ENCODE measurements around the gene C2CD4D. TPM values are rescaled to one million over a fixed set of nuclear protein-coding genes. Genes with fewer than 3 reads are reported as not detected.

The C2CD4D gene
- total RNA-seq, 1 donor from 2014 or later, result not detected

DNA sequence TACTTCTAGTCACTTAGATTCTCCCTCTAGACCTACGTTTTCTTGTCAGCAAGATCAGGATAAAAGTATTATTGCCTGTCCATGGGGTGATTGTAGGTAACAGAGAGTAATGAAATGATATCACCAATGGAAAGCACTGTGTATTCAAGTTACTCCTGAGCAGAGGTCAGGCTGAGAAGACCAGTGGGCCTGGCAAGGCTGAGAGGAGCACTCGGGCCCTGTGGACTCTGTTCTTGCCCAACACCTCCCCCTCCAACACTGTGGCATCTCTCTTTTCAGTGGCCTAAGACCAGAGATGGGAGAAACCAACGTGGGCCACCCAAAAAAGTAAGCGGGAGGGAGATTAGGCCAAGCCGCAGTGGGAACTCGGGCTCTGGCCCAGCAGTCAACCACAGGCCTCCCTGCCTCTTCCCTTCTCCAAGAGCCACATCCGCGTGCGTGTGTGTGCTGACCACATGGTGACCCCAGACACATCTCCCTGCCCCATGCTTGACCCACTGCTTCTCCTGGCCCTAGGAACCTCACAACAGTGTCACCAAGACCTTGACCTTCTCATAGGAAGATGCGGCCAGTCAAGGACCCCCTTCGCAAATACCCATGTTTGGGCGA is 20.3 kb downstream of the C2CD4D start:
- H3K36me3 Mint-ChIP-seq, result no peaks in the 10 kb centered on the region

DNA sequence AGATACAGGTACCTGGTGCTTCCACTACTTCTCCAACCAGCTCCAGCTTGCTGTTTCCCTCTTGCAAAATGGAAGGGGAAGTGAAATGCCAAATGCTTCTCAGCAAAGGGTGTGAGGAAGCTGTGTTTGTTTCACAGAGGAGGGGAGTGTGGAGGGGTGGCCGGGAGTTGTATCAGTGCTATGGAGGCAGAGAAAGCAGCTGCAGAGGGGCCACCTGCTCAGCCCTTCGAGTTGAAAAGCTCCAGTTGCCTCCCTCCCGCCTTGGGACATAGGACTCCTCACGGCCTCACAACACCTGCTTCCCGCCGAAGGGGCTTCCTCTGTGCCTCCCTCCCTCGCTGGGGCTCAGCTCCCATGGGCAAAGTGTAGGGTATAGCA is 22.3 kb downstream of the C2CD4D start:
- Mint-ChIP-seq H3K27ac (no peak overlapping the region), H3K4me3 (no peak overlapping the region), H3K36me3 (no peaks in the 10 kb centered on the region), H3K9me3 (peaks cover 2% of the 10 kb centered on the region), H3K4me1 (peaks cover 2% of the 10 kb centered on the region), H3K27me3 (ENCODE audit: insufficient read depth, low read depth) (peaks cover 10% of the 10 kb centered on the region)
- no peak overlapping the region for H2AFZ ChIP-seq (replicated peaks)
- H3K27me3 ChIP-seq, result no peaks in the 10 kb centered on the region
- no peaks in the 10 kb centered on the region for H3K36me3 ChIP-seq
- H3K4me1 ChIP-seq, result no peaks in the 10 kb centered on the region
- DNase-seq (ENCODE audit: low spot score), result no peak
- no peak overlapping the region for H3K27ac ChIP-seq
- no peak overlapping the region for H3K4me2 ChIP-seq
- H3K79me2 ChIP-seq (ENCODE audit: low read depth), result no peaks in the 10 kb centered on the region
- no peak overlapping the region for H3K9ac ChIP-seq
- TF ChIP-seq EZH2 (IDR thresholded peaks at IDR 0.05) (no peak), EZH2phosphoT487 (IDR thresholded peaks at IDR 0.05) (no peak)
- TF ChIP-seq, protein P1, sequence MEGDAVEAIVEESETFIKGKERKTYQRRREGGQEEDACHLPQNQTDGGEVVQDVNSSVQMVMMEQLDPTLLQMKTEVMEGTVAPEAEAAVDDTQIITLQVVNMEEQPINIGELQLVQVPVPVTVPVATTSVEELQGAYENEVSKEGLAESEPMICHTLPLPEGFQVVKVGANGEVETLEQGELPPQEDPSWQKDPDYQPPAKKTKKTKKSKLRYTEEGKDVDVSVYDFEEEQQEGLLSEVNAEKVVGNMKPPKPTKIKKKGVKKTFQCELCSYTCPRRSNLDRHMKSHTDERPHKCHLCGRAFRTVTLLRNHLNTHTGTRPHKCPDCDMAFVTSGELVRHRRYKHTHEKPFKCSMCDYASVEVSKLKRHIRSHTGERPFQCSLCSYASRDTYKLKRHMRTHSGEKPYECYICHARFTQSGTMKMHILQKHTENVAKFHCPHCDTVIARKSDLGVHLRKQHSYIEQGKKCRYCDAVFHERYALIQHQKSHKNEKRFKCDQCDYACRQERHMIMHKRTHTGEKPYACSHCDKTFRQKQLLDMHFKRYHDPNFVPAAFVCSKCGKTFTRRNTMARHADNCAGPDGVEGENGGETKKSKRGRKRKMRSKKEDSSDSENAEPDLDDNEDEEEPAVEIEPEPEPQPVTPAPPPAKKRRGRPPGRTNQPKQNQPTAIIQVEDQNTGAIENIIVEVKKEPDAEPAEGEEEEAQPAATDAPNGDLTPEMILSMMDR (IDR thresholded peaks at IDR 0.05), result no peak
- no peak overlapping the region for H3K4me3 ChIP-seq
- H3K9me3 ChIP-seq (ENCODE audit: low read depth), result no peaks in the 10 kb centered on the region
- no peaks in the 10 kb centered on the region for H4K20me1 ChIP-seq (ENCODE audit: low read depth)
- no peaks in the 10 kb centered on the region for H3F3A ChIP-seq (ENCODE audit: low read depth)

More for the DNA sequence above, 20.3 kb downstream of the C2CD4D start:
- no peaks in the 10 kb centered on the region for H3K9me3 ChIP-seq (ENCODE audit: low read depth)
- no peaks in the 10 kb centered on the region for H3K4me1 ChIP-seq
- H3K36me3 ChIP-seq, result no peaks in the 10 kb centered on the region
- H3K27me3 ChIP-seq, result no peaks in the 10 kb centered on the region
- no peak overlapping the region for H3K4me2 ChIP-seq
- Mint-ChIP-seq H3K27ac (no peak overlapping the region), H3K9me3 (peaks cover 2% of the 10 kb centered on the region), H3K4me1 (peaks cover 2% of the 10 kb centered on the region), H3K4me3 (no peak overlapping the region), H3K27me3 (ENCODE audit: insufficient read depth, low read depth) (peaks cover 10% of the 10 kb centered on the region)
- no peaks in the 10 kb centered on the region for H3F3A ChIP-seq (ENCODE audit: low read depth)
- H3K79me2 ChIP-seq (ENCODE audit: low read depth), result no peaks in the 10 kb centered on the region
- no peak for DNase-seq (ENCODE audit: low spot score)
- no peak overlapping the region for H2AFZ ChIP-seq (replicated peaks)
- TF ChIP-seq, protein P1 (IDR thresholded peaks at IDR 0.05), result no peak
- TF ChIP-seq EZH2 (IDR thresholded peaks at IDR 0.05) (no peak), EZH2phosphoT487 (IDR thresholded peaks at IDR 0.05) (no peak)
- no peak overlapping the region for H3K9ac ChIP-seq
- H4K20me1 ChIP-seq (ENCODE audit: low read depth), result no peaks in the 10 kb centered on the region
- no peak overlapping the region for H3K27ac ChIP-seq
- no peak overlapping the region for H3K4me3 ChIP-seq

- no peaks in the 10 kb centered on the region for H3F3A ChIP-seq (ENCODE audit: low read depth)
- no peaks in the 10 kb centered on the region for H3K79me2 ChIP-seq (ENCODE audit: low read depth)
- no peak overlapping the region for H2AFZ ChIP-seq (replicated peaks)
- H3K4me1 Mint-ChIP-seq, result no peaks in the 10 kb centered on the region
- H3K27ac ChIP-seq, result no peak overlapping the region
- H3K36me3 Mint-ChIP-seq, result no peaks in the 10 kb centered on the region
- peaks cover 11% of the 10 kb centered on the region for H3K27me3 Mint-ChIP-seq (ENCODE audit: insufficient read depth, low read depth)
- no peak overlapping the region for H3K27ac Mint-ChIP-seq
- H3K36me3 ChIP-seq, result no peaks in the 10 kb centered on the region
- H3K9ac ChIP-seq, result no peak overlapping the region
- no peaks in the 10 kb centered on the region for H4K20me1 ChIP-seq (ENCODE audit: low read depth)
- no peak overlapping the region for H3K4me3 ChIP-seq
- no peak overlapping the region for H3K4me2 ChIP-seq
- H3K9me3 ChIP-seq (ENCODE audit: low read depth), result no peaks in the 10 kb centered on the region
- no peak for DNase-seq (ENCODE audit: low spot score)
- no peaks in the 10 kb centered on the region for H3K27me3 ChIP-seq
- H3K4me1 ChIP-seq, result no peaks in the 10 kb centered on the region
- TF ChIP-seq EZH2phosphoT487 (IDR thresholded peaks at IDR 0.05) (no peak), EZH2 (IDR thresholded peaks at IDR 0.05) (no peak)
- TF ChIP-seq, protein P1 (IDR thresholded peaks at IDR 0.05), result no peak
- peaks cover 2% of the 10 kb centered on the region for H3K9me3 Mint-ChIP-seq
- H3K4me3 Mint-ChIP-seq, result no peak overlapping the region
These were observed 22.9 kb downstream of the C2CD4D start for GRCh38 chr1:151816548-151817352.
